Head of caudate nucleus (tissue), 42 donors: ENCODE measurements around the gene FABP1.

Source experiments
- DNase-seq, 42 donors: peaks; one replicate each; pipeline versions ENCODE4 v3.0.0 to v3.0.0-alpha.2; 2020 to 2021; ENCODE audit warnings: mixed read lengths in 7 of 42
- intact Hi-C: fragments of 100-400 bp; cut with DNase I; formaldehyde crosslinking; loops from one replicate; pipeline ENCODE4 v1.15.0; 2022

FABP1 gene

GRCh38 chr2:88090446-88091283 lies 37.2 kb downstream of the FABP1 start:
- intact Hi-C loops, result no loop called here
- peak; percentile 19 to 86 (median 66) for DNase-seq

GRCh38 chr2:88088999-88089398 lies 38.9 kb downstream of the FABP1 start:
- intact Hi-C loops, result no loop called here
- no peak for DNase-seq

GRCh38 chr2:88087763-88088162 lies 40.1 kb downstream of the FABP1 start:
- intact Hi-C loops, result no loop called here
- no peak for DNase-seq

GRCh38 chr2:88087073-88087472 lies 40.8 kb downstream of the FABP1 start:
- DNase-seq, result no peak
- intact Hi-C loops, result no loop called here

- intact Hi-C loops, result no loop called here
- DNase-seq, result no peak
These were observed 41.5 kb downstream of the FABP1 start for GRCh38 chr2:88086401-88086800.

GRCh38 chr2:88085602-88086001 lies 42.3 kb downstream of the FABP1 start:
- no peak for DNase-seq
- intact Hi-C loops, result loop anchor here (2.0 kb wide), 1 partner anchor 47 kb away; no protein-coding TSS in a partner anchor

- intact Hi-C loops, result loop anchor here (2.0 kb wide), 1 partner anchor 48 kb away; no protein-coding TSS in a partner anchor
- no peak for DNase-seq
These were observed 42.8 kb downstream of the FABP1 start for GRCh38 chr2:88085099-88085498.

GRCh38 chr2:88082781-88083180 lies 45.1 kb downstream of the FABP1 start:
- intact Hi-C loops, result no loop called here
- peak in 18 of 42 donors; percentile 10 to 86 (median 44) for DNase-seq

- DNase-seq, result peak in 1 of 42 donors; percentile 39
- intact Hi-C loops, result no loop called here
These were observed 45.8 kb downstream of the FABP1 start for GRCh38 chr2:88081924-88082608.

GRCh38 chr2:88080545-88080944 lies 47.3 kb downstream of the FABP1 start:
- intact Hi-C loops, result no loop called here
- DNase-seq, result no peak

- DNase-seq, result no peak
- intact Hi-C loops, result no loop called here
These were observed 49.2 kb downstream of the FABP1 start for GRCh38 chr2:88078643-88079172.

- peak in 2 of 42 donors; percentile 22 to 32 for DNase-seq
- intact Hi-C loops, result no loop called here
These were observed 50.8 kb downstream of the FABP1 start for GRCh38 chr2:88077080-88077479.

GRCh38 chr2:88074854-88075292 lies 53.0 kb downstream of the FABP1 start:
- DNase-seq, result no peak
- intact Hi-C loops, result no loop called here

GRCh38 chr2:88074150-88074549 lies 53.7 kb downstream of the FABP1 start:
- intact Hi-C loops, result no loop called here
- DNase-seq, result no peak
